Measurements from ENCODE around the gene GJA3.

The GJA3 gene

GRCh38 chr13:20148501-20149183 lies 12.2 kb downstream of the GJA3 start:
- DNase-seq = no peak

- DNase-seq = no peak
Measured at GRCh38 chr13:20146381-20146780, 14.5 kb downstream of the GJA3 start.

GRCh38 chr13:20145521-20145920 lies 15.3 kb downstream of the GJA3 start:
- no peak for DNase-seq

GRCh38 chr13:20144141-20144850 lies 16.6 kb downstream of the GJA3 start:
- no peak for DNase-seq

GRCh38 chr13:20142927-20143480 lies 17.8 kb downstream of the GJA3 start:
- no peak for DNase-seq

GRCh38 chr13:20142023-20142926 lies 18.6 kb downstream of the GJA3 start:
- DNase-seq = no peak

- no peak for DNase-seq
Measured at GRCh38 chr13:20141238-20142022, 19.4 kb downstream of the GJA3 start.

GRCh38 chr13:20140487-20140886 lies 20.4 kb downstream of the GJA3 start:
- DNase-seq = no peak

- no peak for DNase-seq
Measured at GRCh38 chr13:20137875-20138274, 23.0 kb downstream of the GJA3 start.

- DNase-seq = no peak
Measured at GRCh38 chr13:20136781-20137703, 23.8 kb downstream of the GJA3 start.

- DNase-seq = no peak
Measured at GRCh38 chr13:20134732-20135131, 26.1 kb downstream of the GJA3 start.

GRCh38 chr13:20132052-20132634 lies 28.7 kb downstream of the GJA3 start:
- DNase-seq = no peak

- DNase-seq = no peak
Measured at GRCh38 chr13:20131057-20131832, 29.6 kb downstream of the GJA3 start.

GRCh38 chr13:20130652-20131051 lies 30.2 kb downstream of the GJA3 start:
- no peak for DNase-seq

GRCh38 chr13:20130012-20130411 lies 30.8 kb downstream of the GJA3 start:
- no peak for DNase-seq

GRCh38 chr13:20129076-20129475 lies 31.8 kb downstream of the GJA3 start:
- DNase-seq = no peak

- no peak for DNase-seq
Measured at GRCh38 chr13:20128459-20128931, 32.4 kb downstream of the GJA3 start.

GRCh38 chr13:20127562-20128458 lies 33.0 kb downstream of the GJA3 start:
- no peak for DNase-seq

- no peak for DNase-seq
Measured at GRCh38 chr13:20127262-20127561, 33.6 kb downstream of the GJA3 start.

All from DMS 273 treated with DMSO at 0.1 percent for 48 hours (cell line).